ENCODE data around the gene DUSP16. TPM values are rescaled to one million over a fixed set of nuclear protein-coding genes. Genes with fewer than 3 reads are reported as not detected.
"Not testable (repeated sequence)": the region's sequence is repeated elsewhere in the genome, so short reads cannot be mapped to it uniquely, and the experiment has no call there.

Gene DUSP16
- total RNA-seq, 1 donor from 2014 or later: 64.7 TPM

GRCh38 chr12:12596598-12596997 lies 33.9 kb upstream of the DUSP16 start:
- DNase-seq (ENCODE audit: low spot score); H3K36me3 Mint-ChIP-seq (ENCODE audit: low read depth); H3K4me3 Mint-ChIP-seq (ENCODE audit: low read depth): not testable (repeated sequence)

GRCh38 chr12:12595929-12596328 lies 33.3 kb upstream of the DUSP16 start:
- DNase-seq (ENCODE audit: low spot score); H3K4me3 Mint-ChIP-seq (ENCODE audit: low read depth); H3K27ac Mint-ChIP-seq; H3K4me1 Mint-ChIP-seq (ENCODE audit: low read depth); intact Hi-C loops (cut with micrococcal nuclease); H3K27me3 Mint-ChIP-seq (ENCODE audit: low read depth); H3K36me3 Mint-ChIP-seq (ENCODE audit: low read depth); H3K9me3 Mint-ChIP-seq: not testable (repeated sequence)

More at GRCh38 chr12:12596598-12596997, 33.9 kb upstream of the DUSP16 start:
- intact Hi-C loops (cut with micrococcal nuclease); H3K9me3 Mint-ChIP-seq; H3K27ac Mint-ChIP-seq; H3K27me3 Mint-ChIP-seq (ENCODE audit: low read depth); H3K4me1 Mint-ChIP-seq (ENCODE audit: low read depth): not testable (repeated sequence)

- DNase-seq (ENCODE audit: low spot score): no peak
- no peaks in the 10 kb centered on the region for H3K36me3 Mint-ChIP-seq (ENCODE audit: low read depth)
- H3K4me1 Mint-ChIP-seq (ENCODE audit: low read depth): peaks cover 5% of the 10 kb centered on the region
- no peak overlapping the region for H3K27ac Mint-ChIP-seq
- peaks cover 2% of the 10 kb centered on the region for H3K27me3 Mint-ChIP-seq (ENCODE audit: low read depth)
- intact Hi-C loops (cut with micrococcal nuclease): no loop called here
- peaks cover 11% of the 10 kb centered on the region for H3K9me3 Mint-ChIP-seq
- H3K4me3 Mint-ChIP-seq (ENCODE audit: low read depth): no peak overlapping the region
These were observed 30.3 kb upstream of the DUSP16 start for GRCh38 chr12:12592930-12593329.

GRCh38 chr12:12590961-12591360 lies 28.3 kb upstream of the DUSP16 start:
- H3K4me1 Mint-ChIP-seq (ENCODE audit: low read depth): peaks cover 13% of the 10 kb centered on the region
- H3K27ac Mint-ChIP-seq: no peak overlapping the region
- intact Hi-C loops (cut with micrococcal nuclease): no loop called here
- no peak for DNase-seq (ENCODE audit: low spot score)
- no peak overlapping the region for H3K4me3 Mint-ChIP-seq (ENCODE audit: low read depth)
- H3K36me3 Mint-ChIP-seq (ENCODE audit: low read depth): no peaks in the 10 kb centered on the region
- peaks cover 2% of the 10 kb centered on the region for H3K27me3 Mint-ChIP-seq (ENCODE audit: low read depth)
- H3K9me3 Mint-ChIP-seq: peaks cover 6% of the 10 kb centered on the region

- H3K4me1 Mint-ChIP-seq (ENCODE audit: low read depth): peaks cover 38% of the 10 kb centered on the region
- H3K4me3 Mint-ChIP-seq (ENCODE audit: low read depth); intact Hi-C loops (cut with micrococcal nuclease); H3K36me3 Mint-ChIP-seq (ENCODE audit: low read depth); H3K27me3 Mint-ChIP-seq (ENCODE audit: low read depth); H3K27ac Mint-ChIP-seq; H3K9me3 Mint-ChIP-seq; DNase-seq (ENCODE audit: low spot score): not testable (repeated sequence)
These were observed 25.8 kb upstream of the DUSP16 start for GRCh38 chr12:12588436-12588835.

- Mint-ChIP-seq H3K27ac (no peak overlapping the region), H3K4me3 (ENCODE audit: low read depth) (no peak overlapping the region), H3K9me3 (peaks cover 6% of the 10 kb centered on the region), H3K4me1 (ENCODE audit: low read depth) (peaks cover 40% of the 10 kb centered on the region), H3K36me3 (ENCODE audit: low read depth) (no peaks in the 10 kb centered on the region), H3K27me3 (ENCODE audit: low read depth) (peaks cover 2% of the 10 kb centered on the region)
- intact Hi-C loops (cut with micrococcal nuclease): no loop called here
- DNase-seq (ENCODE audit: low spot score): no peak
These were observed 25.2 kb upstream of the DUSP16 start for GRCh38 chr12:12587878-12588277.

- Mint-ChIP-seq H3K4me3 (ENCODE audit: low read depth) (no peak overlapping the region), H3K4me1 (ENCODE audit: low read depth) (peaks cover 46% of the 10 kb centered on the region), H3K36me3 (ENCODE audit: low read depth) (no peaks in the 10 kb centered on the region), H3K27me3 (ENCODE audit: low read depth) (peaks cover 1% of the 10 kb centered on the region), H3K9me3 (peaks cover 6% of the 10 kb centered on the region), H3K27ac (no peak overlapping the region)
- DNase-seq (ENCODE audit: low spot score): no peak
- intact Hi-C loops (cut with micrococcal nuclease): no loop called here
These were observed 24.4 kb upstream of the DUSP16 start for GRCh38 chr12:12586879-12587675.

- intact Hi-C loops (cut with micrococcal nuclease): no loop called here
- Mint-ChIP-seq H3K36me3 (ENCODE audit: low read depth) (no peaks in the 10 kb centered on the region), H3K27ac (peak overlapping the region; percentile 43), H3K27me3 (ENCODE audit: low read depth) (no peaks in the 10 kb centered on the region), H3K4me1 (ENCODE audit: low read depth) (peaks cover 52% of the 10 kb centered on the region), H3K9me3 (peaks cover 6% of the 10 kb centered on the region), H3K4me3 (ENCODE audit: low read depth) (no peak overlapping the region)
- no peak for DNase-seq (ENCODE audit: low spot score)
These were observed 22.6 kb upstream of the DUSP16 start for GRCh38 chr12:12585115-12585863.

GRCh38 chr12:12583510-12584178 lies 21.0 kb upstream of the DUSP16 start:
- peak overlapping the region; percentile 83 for H3K27ac Mint-ChIP-seq
- no peaks in the 10 kb centered on the region for H3K27me3 Mint-ChIP-seq (ENCODE audit: low read depth)
- DNase-seq (ENCODE audit: low spot score): no peak
- peaks cover 54% of the 10 kb centered on the region for H3K4me1 Mint-ChIP-seq (ENCODE audit: low read depth)
- H3K4me3 Mint-ChIP-seq (ENCODE audit: low read depth): no peak overlapping the region
- no peaks in the 10 kb centered on the region for H3K36me3 Mint-ChIP-seq (ENCODE audit: low read depth)
- intact Hi-C loops (cut with micrococcal nuclease): loop anchor here (1.0 to 5.0 kb wide), 8 partner anchors 19 to 175 kb away; partner anchors contain the start of gene CREBL2
- H3K9me3 Mint-ChIP-seq: no peaks in the 10 kb centered on the region

- Mint-ChIP-seq H3K4me3 (ENCODE audit: low read depth) (no peak overlapping the region), H3K27me3 (ENCODE audit: low read depth) (no peaks in the 10 kb centered on the region), H3K36me3 (ENCODE audit: low read depth) (no peaks in the 10 kb centered on the region), H3K9me3 (no peaks in the 10 kb centered on the region), H3K4me1 (ENCODE audit: low read depth) (peaks cover 57% of the 10 kb centered on the region), H3K27ac (peak overlapping the region; percentile 86)
- DNase-seq (ENCODE audit: low spot score): peak; percentile 19
- intact Hi-C loops (cut with micrococcal nuclease): loop anchor here (1.0 to 5.0 kb wide), 8 partner anchors 19 to 175 kb away; partner anchors contain the start of gene CREBL2
These were observed 20.2 kb upstream of the DUSP16 start for GRCh38 chr12:12582895-12583303.

GRCh38 chr12:12582193-12582881 lies 19.7 kb upstream of the DUSP16 start:
- Mint-ChIP-seq H3K9me3 (no peaks in the 10 kb centered on the region), H3K27ac (peak overlapping the region; percentile 86), H3K4me1 (ENCODE audit: low read depth) (peaks cover 61% of the 10 kb centered on the region), H3K36me3 (ENCODE audit: low read depth) (no peaks in the 10 kb centered on the region), H3K27me3 (ENCODE audit: low read depth) (no peaks in the 10 kb centered on the region), H3K4me3 (ENCODE audit: low read depth) (no peak overlapping the region)
- DNase-seq (ENCODE audit: low spot score): no peak
- intact Hi-C loops (cut with micrococcal nuclease): loop anchor here (2.0 to 5.0 kb wide), 3 partner anchors 70 to 126 kb away; no protein-coding TSS in a partner anchor

GRCh38 chr12:12580716-12581115 lies 18.1 kb upstream of the DUSP16 start:
- not testable (repeated sequence) for H3K27me3 Mint-ChIP-seq (ENCODE audit: low read depth); H3K27ac Mint-ChIP-seq; H3K36me3 Mint-ChIP-seq (ENCODE audit: low read depth); DNase-seq (ENCODE audit: low spot score); H3K9me3 Mint-ChIP-seq; H3K4me3 Mint-ChIP-seq (ENCODE audit: low read depth)
- intact Hi-C loops (cut with micrococcal nuclease): loop anchor here (5.0 kb wide), 1 partner anchor 77 kb away; no protein-coding TSS in a partner anchor
- peaks cover 50% of the 10 kb centered on the region for H3K4me1 Mint-ChIP-seq (ENCODE audit: low read depth)

All from activated T-helper 2 cell treated with anti-CD3 and anti-CD28 coated beads, Interferon-gamma antibody, Interleukin-2, Interleukin-4, amounts not matched to agents 10 μg/mL and 5 μg/mL and 100 μg/mL, durations not matched to agents 14 hours and 24 hours and 36 hours (primary cell).